Measurements from ENCODE around the gene UCHL5.
"Not testable (repeated sequence)": the region's sequence is repeated elsewhere in the genome, so short reads cannot be mapped to it uniquely, and the experiment has no call there.

- TF ChIP-seq CTCF (IDR thresholded peaks at IDR 0.05; ENCODE audit: low read depth, low read length); EZH2phosphoT487 (IDR thresholded peaks at IDR 0.05; ENCODE audit: low read depth): not testable (repeated sequence)
Measured at GRCh38 chr1:192980334-192980733, 78.8 kb downstream of the UCHL5 start.

All from OCI-LY3 (cell line).